ENCODE results near the gene MITF. TPM values are rescaled to one million over a fixed set of nuclear protein-coding genes. Genes with fewer than 3 reads are reported as not detected.
A peak's percentile ranks its signal among the peaks of the same experiment; 100 is the strongest.

Gene MITF
- total and polyA plus RNA-seq, 7 experiments from 2014 or later, result 0.54 to 3.9 (median 1.2) TPM; not detected in 3

- Mint-ChIP-seq H3K36me3 (no peaks in the 10 kb centered on the region), H3K4me3 (no peak overlapping the region), H3K4me1 (peaks cover 0 to 2% (median 0%) of the 10 kb centered on the region in 7 donors), H3K27me3 (peaks cover 0 to 9% (median 5%) of the 10 kb centered on the region in 5 donors), H3K27ac (no peak overlapping the region), H3K9me3 (peaks cover 0 to 5% (median 0%) of the 10 kb centered on the region in 11 donors)
- H3K4me3 ChIP-seq (ENCODE audit: low read length), result no peak overlapping the region
- peak; percentile 44 for ATAC-seq
- no peaks in the 10 kb centered on the region for H3K4me1 ChIP-seq (ENCODE audit: control insufficient read depth in 2 of 2, insufficient read depth in 2 of 2, low read length in 2 of 2)
- ChIA-PET CTCF (no interaction called here), POLR2A (no interaction called here)
- no peaks in the 10 kb centered on the region for H3K27me3 ChIP-seq (ENCODE audit: control insufficient read depth in 2 of 2, insufficient read depth in 2 of 2, low read length in 2 of 2)
- no peak for DNase-seq
- no peaks in the 10 kb centered on the region for H3K9me3 ChIP-seq (ENCODE audit: control insufficient read depth in 2 of 3, low read length in 3 of 3)
- no peak overlapping the region for H3K27ac ChIP-seq (ENCODE audit: low read depth, low read length)
- H3K36me3 ChIP-seq (ENCODE audit: control insufficient read depth in 2 of 3, insufficient read depth in 3 of 3, low read length in 3 of 3), result no peaks in the 10 kb centered on the region
- intact Hi-C loops (cut with micrococcal nuclease), result no loop called here
Measured at GRCh38 chr3:69764121-69764741, 25.0 kb downstream of the MITF start.

- Mint-ChIP-seq H3K27me3 (peaks cover 0 to 9% (median 5%) of the 10 kb centered on the region in 5 donors), H3K4me1 (peaks cover 0 to 2% (median 0%) of the 10 kb centered on the region in 7 donors), H3K4me3 (no peak overlapping the region), H3K27ac (no peak overlapping the region), H3K9me3 (peaks cover 0 to 5% (median 0%) of the 10 kb centered on the region in 11 donors), H3K36me3 (no peaks in the 10 kb centered on the region)
- H3K4me1 ChIP-seq (ENCODE audit: control insufficient read depth in 2 of 2, insufficient read depth in 2 of 2, low read length in 2 of 2), result no peaks in the 10 kb centered on the region
- no peaks in the 10 kb centered on the region for H3K9me3 ChIP-seq (ENCODE audit: control insufficient read depth in 2 of 3, low read length in 3 of 3)
- H3K27ac ChIP-seq (ENCODE audit: low read depth, low read length), result no peak overlapping the region
- CTCF ChIA-PET, result no interaction called here
- intact Hi-C loops (cut with micrococcal nuclease), result no loop called here
- no peaks in the 10 kb centered on the region for H3K36me3 ChIP-seq (ENCODE audit: control insufficient read depth in 2 of 3, insufficient read depth in 3 of 3, low read length in 3 of 3)
- no peaks in the 10 kb centered on the region for H3K27me3 ChIP-seq (ENCODE audit: control insufficient read depth in 2 of 2, insufficient read depth in 2 of 2, low read length in 2 of 2)
- no peak for ATAC-seq
- no peak overlapping the region for H3K4me3 ChIP-seq (ENCODE audit: low read length)
- DNase-seq, result no peak
- POLR2A ChIA-PET, result no interaction called here
Measured at GRCh38 chr3:69764861-69765260, 25.6 kb downstream of the MITF start.

- Histone ChIP-seq H3K27ac (ENCODE audit: low read depth, low read length) (no peak overlapping the region), H3K4me3 (ENCODE audit: low read length) (no peak overlapping the region), H3K9me3 (ENCODE audit: control insufficient read depth in 2 of 3, low read length in 3 of 3) (no peaks in the 10 kb centered on the region), H3K27me3 (ENCODE audit: control insufficient read depth in 2 of 2, insufficient read depth in 2 of 2, low read length in 2 of 2) (no peaks in the 10 kb centered on the region), H3K4me1 (ENCODE audit: control insufficient read depth in 2 of 2, insufficient read depth in 2 of 2, low read length in 2 of 2) (no peaks in the 10 kb centered on the region), H3K36me3 (ENCODE audit: control insufficient read depth in 2 of 3, insufficient read depth in 3 of 3, low read length in 3 of 3) (no peaks in the 10 kb centered on the region)
- DNase-seq, result no peak
- ATAC-seq, result no peak
- H3K27ac Mint-ChIP-seq, result no peak overlapping the region
- H3K36me3 Mint-ChIP-seq, result no peaks in the 10 kb centered on the region
- H3K4me3 Mint-ChIP-seq, result no peak overlapping the region
- H3K9me3 Mint-ChIP-seq, result peaks cover 0 to 5% (median 0%) of the 10 kb centered on the region in 11 donors
- intact Hi-C loops (cut with micrococcal nuclease), result no loop called here
- POLR2A ChIA-PET, result no interaction called here
- peaks cover 0 to 2% (median 0%) of the 10 kb centered on the region in 7 donors for H3K4me1 Mint-ChIP-seq
- CTCF ChIA-PET, result no interaction called here
- H3K27me3 Mint-ChIP-seq, result peaks cover 0 to 9% (median 5%) of the 10 kb centered on the region in 5 donors
Measured at GRCh38 chr3:69766638-69767037, 27.4 kb downstream of the MITF start.

- intact Hi-C loops (cut with micrococcal nuclease), result no loop called here
- Mint-ChIP-seq H3K4me1 (peaks cover 0 to 2% (median 0%) of the 10 kb centered on the region in 7 donors), H3K9me3 (peaks cover 0 to 5% (median 0%) of the 10 kb centered on the region in 11 donors), H3K36me3 (no peaks in the 10 kb centered on the region), H3K4me3 (no peak overlapping the region), H3K27me3 (peaks cover 0 to 9% (median 5%) of the 10 kb centered on the region in 5 donors), H3K27ac (no peak overlapping the region)
- ATAC-seq (no peak), DNase-seq (no peak)
- Histone ChIP-seq H3K9me3 (ENCODE audit: control insufficient read depth in 2 of 3, low read length in 3 of 3) (no peaks in the 10 kb centered on the region), H3K4me3 (ENCODE audit: low read length) (no peak overlapping the region), H3K4me1 (ENCODE audit: control insufficient read depth in 2 of 2, insufficient read depth in 2 of 2, low read length in 2 of 2) (no peaks in the 10 kb centered on the region), H3K27me3 (ENCODE audit: control insufficient read depth in 2 of 2, insufficient read depth in 2 of 2, low read length in 2 of 2) (no peaks in the 10 kb centered on the region), H3K27ac (ENCODE audit: low read depth, low read length) (no peak overlapping the region), H3K36me3 (ENCODE audit: control insufficient read depth in 2 of 3, insufficient read depth in 3 of 3, low read length in 3 of 3) (no peaks in the 10 kb centered on the region)
- CTCF ChIA-PET, result no interaction called here
- POLR2A ChIA-PET, result no interaction called here
Measured at GRCh38 chr3:69767571-69767970, 28.3 kb downstream of the MITF start.

- no peak overlapping the region for H3K4me3 ChIP-seq (ENCODE audit: low read length)
- no peak overlapping the region for H3K27ac ChIP-seq (ENCODE audit: low read depth, low read length)
- H3K27ac Mint-ChIP-seq, result no peak overlapping the region
- no peaks in the 10 kb centered on the region for H3K36me3 ChIP-seq (ENCODE audit: control insufficient read depth in 2 of 3, insufficient read depth in 3 of 3, low read length in 3 of 3)
- H3K9me3 Mint-ChIP-seq, result peaks cover 0 to 5% (median 0%) of the 10 kb centered on the region in 11 donors
- intact Hi-C loops (cut with micrococcal nuclease), result no loop called here
- peaks cover 0 to 9% (median 4%) of the 10 kb centered on the region in 5 donors for H3K27me3 Mint-ChIP-seq
- ChIA-PET CTCF (no interaction called here), POLR2A (no interaction called here)
- no peak for ATAC-seq
- no peak for DNase-seq
- H3K27me3 ChIP-seq (ENCODE audit: control insufficient read depth in 2 of 2, insufficient read depth in 2 of 2, low read length in 2 of 2), result no peaks in the 10 kb centered on the region
- no peaks in the 10 kb centered on the region for H3K4me1 ChIP-seq (ENCODE audit: control insufficient read depth in 2 of 2, insufficient read depth in 2 of 2, low read length in 2 of 2)
- H3K9me3 ChIP-seq (ENCODE audit: control insufficient read depth in 2 of 3, low read length in 3 of 3), result no peaks in the 10 kb centered on the region
- H3K4me3 Mint-ChIP-seq, result no peak overlapping the region
- H3K4me1 Mint-ChIP-seq, result no peaks in the 10 kb centered on the region
- no peaks in the 10 kb centered on the region for H3K36me3 Mint-ChIP-seq
Measured at GRCh38 chr3:69768438-69768837, 29.2 kb downstream of the MITF start.

GRCh38 chr3:69770219-69770618, 31.0 kb downstream of the MITF start:
- H3K4me1 ChIP-seq (ENCODE audit: control insufficient read depth in 2 of 2, insufficient read depth in 2 of 2, low read length in 2 of 2), result no peaks in the 10 kb centered on the region
- ChIA-PET POLR2A (no interaction called here), CTCF (no interaction called here)
- H3K27ac ChIP-seq (ENCODE audit: low read depth, low read length), result no peak overlapping the region
- no peak overlapping the region for H3K4me3 ChIP-seq (ENCODE audit: low read length)
- no peak overlapping the region for H3K4me3 Mint-ChIP-seq
- H3K36me3 ChIP-seq (ENCODE audit: control insufficient read depth in 2 of 3, insufficient read depth in 3 of 3, low read length in 3 of 3), result no peaks in the 10 kb centered on the region
- ATAC-seq (no peak), DNase-seq (no peak)
- H3K4me1 Mint-ChIP-seq, result peaks cover 0 to 2% (median 0%) of the 10 kb centered on the region in 7 donors
- no peaks in the 10 kb centered on the region for H3K27me3 ChIP-seq (ENCODE audit: control insufficient read depth in 2 of 2, insufficient read depth in 2 of 2, low read length in 2 of 2)
- no peaks in the 10 kb centered on the region for H3K36me3 Mint-ChIP-seq
- H3K9me3 ChIP-seq (ENCODE audit: control insufficient read depth in 2 of 3, low read length in 3 of 3), result no peaks in the 10 kb centered on the region
- no peak overlapping the region for H3K27ac Mint-ChIP-seq
- peaks cover 0 to 9% (median 1%) of the 10 kb centered on the region in 11 donors for H3K9me3 Mint-ChIP-seq
- intact Hi-C loops (cut with micrococcal nuclease), result no loop called here
- peaks cover 0 to 13% (median 4%) of the 10 kb centered on the region in 5 donors for H3K27me3 Mint-ChIP-seq

GRCh38 chr3:69770976-69771634, 31.8 kb downstream of the MITF start:
- no peaks in the 10 kb centered on the region for H3K9me3 ChIP-seq (ENCODE audit: control insufficient read depth in 2 of 3, low read length in 3 of 3)
- Mint-ChIP-seq H3K27me3 (peaks cover 0 to 9% (median 0%) of the 10 kb centered on the region in 5 donors), H3K9me3 (peaks cover 0 to 9% (median 0%) of the 10 kb centered on the region in 11 donors), H3K27ac (no peak overlapping the region), H3K4me1 (peaks cover 0 to 2% (median 0%) of the 10 kb centered on the region in 7 donors), H3K36me3 (no peaks in the 10 kb centered on the region), H3K4me3 (no peak overlapping the region)
- CTCF ChIA-PET, result no interaction called here
- no peak for ATAC-seq
- no peaks in the 10 kb centered on the region for H3K36me3 ChIP-seq (ENCODE audit: control insufficient read depth in 2 of 3, insufficient read depth in 3 of 3, low read length in 3 of 3)
- POLR2A ChIA-PET, result no interaction called here
- H3K27ac ChIP-seq (ENCODE audit: low read depth, low read length), result no peak overlapping the region
- intact Hi-C loops (cut with micrococcal nuclease), result no loop called here
- no peaks in the 10 kb centered on the region for H3K4me1 ChIP-seq (ENCODE audit: control insufficient read depth in 2 of 2, insufficient read depth in 2 of 2, low read length in 2 of 2)
- H3K4me3 ChIP-seq (ENCODE audit: low read length), result no peak overlapping the region
- no peaks in the 10 kb centered on the region for H3K27me3 ChIP-seq (ENCODE audit: control insufficient read depth in 2 of 2, insufficient read depth in 2 of 2, low read length in 2 of 2)
- DNase-seq, result no peak

Data from naive thymus-derived CD4-positive, alpha-beta T cell (primary cell).